ENCODE measurements around the gene STRA6. TPM values are rescaled to one million over a fixed set of nuclear protein-coding genes. Genes with fewer than 3 reads are reported as not detected.

The STRA6 gene
- total RNA-seq, 4 donors from 2014 or later = 0.39 to 1.9 TPM; not detected in 2

DNA sequence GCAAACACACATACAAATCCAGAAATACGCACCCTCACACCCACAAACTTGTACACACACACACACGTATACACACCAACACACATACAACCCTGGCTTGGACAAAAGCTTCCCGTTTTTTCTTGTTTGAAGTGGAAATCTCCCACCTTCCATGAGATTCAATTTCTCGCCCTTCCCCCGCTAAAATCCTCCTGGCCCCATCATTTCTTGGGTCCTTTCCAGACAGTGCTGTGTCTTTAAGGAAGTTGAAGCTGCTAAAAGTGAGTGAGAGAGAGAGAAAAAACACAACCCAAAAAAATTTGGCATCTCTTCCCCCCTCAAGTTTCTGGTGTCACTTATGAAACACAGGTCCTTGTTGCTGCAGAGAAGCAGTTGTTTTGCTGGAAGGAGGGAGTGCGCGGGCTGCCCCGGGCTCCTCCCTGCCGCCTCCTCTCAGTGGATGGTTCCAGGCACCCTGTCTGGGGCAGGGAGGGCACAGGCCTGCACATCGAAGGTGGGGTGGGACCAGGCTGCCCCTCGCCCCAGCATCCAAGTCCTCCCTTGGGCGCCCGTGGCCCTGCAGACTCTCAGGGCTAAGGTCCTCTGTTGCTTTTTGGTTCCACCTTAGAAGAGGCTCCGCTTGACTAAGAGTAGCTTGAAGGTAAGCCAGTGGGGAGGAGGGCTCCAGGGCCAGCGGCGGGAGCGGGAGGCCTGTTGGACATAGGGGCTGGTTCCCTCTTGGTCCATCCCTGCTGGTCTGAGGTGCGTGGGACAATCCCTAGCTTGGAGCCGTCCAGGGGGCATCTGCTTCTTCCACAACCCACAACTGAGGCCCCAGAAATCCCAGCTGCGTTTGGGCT lies 29.0 kb downstream of the STRA6 start, which contains the start of gene ISLR:
Gene ISLR (plus strand): TSS at position 331 of the 839 bp plus-strand sequence. CDS start 1,149 bp downstream, outside the sequence.
- Histone ChIP-seq H3K9me3 (no peaks in the 10 kb centered on the region), H3K27me3 (no peaks in the 10 kb centered on the region), H3K4me1 (peaks cover 0 to 97% (median 32%) of the 10 kb centered on the region in 4 donors), H3K4me3 (peak within 1 kb of the TSS; percentile 23 to 51 (median 30)), H3K36me3 (peaks cover 0 to 4% (median 0%) of the 10 kb centered on the region in 3 donors), H3K27ac (peak within 1 kb of the TSS; percentile 62 to 94 (median 84))
- peak in 1 of 2 donors; percentile 18 for TF ChIP-seq POLR2A (IDR thresholded peaks at IDR 0.05)
- TF ChIP-seq, protein P1, sequence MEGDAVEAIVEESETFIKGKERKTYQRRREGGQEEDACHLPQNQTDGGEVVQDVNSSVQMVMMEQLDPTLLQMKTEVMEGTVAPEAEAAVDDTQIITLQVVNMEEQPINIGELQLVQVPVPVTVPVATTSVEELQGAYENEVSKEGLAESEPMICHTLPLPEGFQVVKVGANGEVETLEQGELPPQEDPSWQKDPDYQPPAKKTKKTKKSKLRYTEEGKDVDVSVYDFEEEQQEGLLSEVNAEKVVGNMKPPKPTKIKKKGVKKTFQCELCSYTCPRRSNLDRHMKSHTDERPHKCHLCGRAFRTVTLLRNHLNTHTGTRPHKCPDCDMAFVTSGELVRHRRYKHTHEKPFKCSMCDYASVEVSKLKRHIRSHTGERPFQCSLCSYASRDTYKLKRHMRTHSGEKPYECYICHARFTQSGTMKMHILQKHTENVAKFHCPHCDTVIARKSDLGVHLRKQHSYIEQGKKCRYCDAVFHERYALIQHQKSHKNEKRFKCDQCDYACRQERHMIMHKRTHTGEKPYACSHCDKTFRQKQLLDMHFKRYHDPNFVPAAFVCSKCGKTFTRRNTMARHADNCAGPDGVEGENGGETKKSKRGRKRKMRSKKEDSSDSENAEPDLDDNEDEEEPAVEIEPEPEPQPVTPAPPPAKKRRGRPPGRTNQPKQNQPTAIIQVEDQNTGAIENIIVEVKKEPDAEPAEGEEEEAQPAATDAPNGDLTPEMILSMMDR (IDR thresholded peaks at IDR 0.05) = no peak
- peak in 1 of 2 donors; percentile 57 for TF ChIP-seq EP300 (IDR thresholded peaks at IDR 0.05)
- peak in 1 of 2 donors; percentile 75 for DNase-seq (ENCODE audit: low spot score in 2 of 2)
- 18 to 26% methylated on average over 12 to 19 of the region's 20 CpGs for WGBS, 2 donors

DNA sequence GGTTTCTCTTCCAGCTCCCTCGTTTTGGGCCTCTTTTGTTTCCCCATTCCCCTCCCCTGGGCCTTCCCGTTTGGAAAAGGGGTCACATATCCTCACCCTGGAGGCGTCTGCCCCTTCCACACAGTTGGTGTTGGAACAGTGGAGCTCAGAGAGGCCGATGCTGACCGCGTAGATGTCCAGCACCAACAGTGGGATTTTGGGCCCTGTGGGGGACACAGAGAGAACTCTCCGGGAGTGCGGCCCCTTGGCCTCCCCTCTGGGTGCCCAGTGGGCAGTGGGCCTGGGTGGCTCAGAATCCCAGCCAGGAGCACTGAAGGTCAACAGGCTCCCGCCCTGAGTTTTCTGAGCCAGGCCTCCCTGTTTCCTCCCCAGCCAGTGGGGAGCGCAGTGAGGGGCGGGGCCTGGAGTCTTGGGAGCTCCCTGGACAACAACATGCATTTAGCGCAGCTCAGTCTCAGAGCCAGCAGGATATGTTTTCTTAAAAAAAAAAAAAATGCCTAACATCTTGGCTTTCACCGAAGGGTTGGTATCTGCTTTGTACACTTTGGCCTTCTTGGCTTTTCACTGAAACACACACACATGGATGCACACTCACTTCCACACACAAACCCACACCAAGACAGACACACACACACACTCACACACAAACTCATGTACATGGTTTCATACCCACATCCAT lies 29.7 kb downstream of the STRA6 start:
- TF ChIP-seq, protein P1 (IDR thresholded peaks at IDR 0.05) = peak in 1 of 5 experiments; percentile 7
- TF ChIP-seq EP300 (IDR thresholded peaks at IDR 0.05) (no peak), POLR2A (IDR thresholded peaks at IDR 0.05) (no peak)
- peaks cover 0 to 97% (median 32%) of the 10 kb centered on the region in 4 donors for H3K4me1 ChIP-seq
- H3K36me3 ChIP-seq = peaks cover 0 to 4% (median 0%) of the 10 kb centered on the region in 3 donors
- H3K27ac ChIP-seq = peak overlapping the region; percentile 43 to 94 (median 84)
- DNase-seq (ENCODE audit: low spot score in 2 of 2) = peak; percentile 70 to 71
- H3K9me3 ChIP-seq = no peaks in the 10 kb centered on the region
- peak overlapping the region in 2 of 4 donors; percentile 14 to 23 for H3K4me3 ChIP-seq
- no peaks in the 10 kb centered on the region for H3K27me3 ChIP-seq
- 16 to 27% methylated on average over 10 to 13 of the region's 13 CpGs for WGBS, 2 donors

DNA sequence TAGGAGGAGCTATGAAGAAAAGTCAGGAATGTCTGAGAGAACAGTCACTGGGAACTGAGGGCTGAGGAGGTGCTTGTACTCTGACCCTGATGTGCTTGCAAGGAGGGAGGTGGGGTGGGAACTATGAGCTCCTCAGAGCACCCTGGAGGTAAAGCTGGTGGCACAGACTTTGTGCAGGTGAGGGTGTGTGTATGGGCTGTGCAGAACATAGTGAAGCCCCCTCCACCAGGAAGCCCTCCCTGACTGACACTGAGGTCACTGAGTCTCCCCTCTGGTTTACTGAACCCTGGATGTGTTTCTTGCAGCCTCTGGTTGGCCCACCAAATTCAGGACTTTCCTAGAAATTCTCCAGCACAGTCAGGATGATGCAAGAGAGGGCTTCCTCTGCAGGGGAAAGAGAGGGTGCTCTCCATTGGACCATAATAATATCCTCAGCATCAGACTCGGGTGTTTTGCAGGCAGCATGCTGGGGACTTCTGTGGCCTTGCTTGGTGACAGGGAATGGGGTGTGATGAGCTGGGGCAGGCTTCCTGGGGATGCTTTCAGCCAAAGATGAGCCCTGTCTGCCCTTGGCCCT lies 30.5 kb downstream of the STRA6 start:
- TF ChIP-seq EP300 (IDR thresholded peaks at IDR 0.05) (no peak), POLR2A (IDR thresholded peaks at IDR 0.05) (no peak)
- TF ChIP-seq, protein P1 (IDR thresholded peaks at IDR 0.05) = no peak
- peaks cover 0 to 95% (median 31%) of the 10 kb centered on the region in 4 donors for H3K4me1 ChIP-seq
- no peaks in the 10 kb centered on the region for H3K9me3 ChIP-seq
- DNase-seq (ENCODE audit: low spot score in 2 of 2) = no peak
- H3K27me3 ChIP-seq = no peaks in the 10 kb centered on the region
- 88 to 100% methylated on average over 1 of the region's 1 CpG for WGBS, 2 donors
- no peak overlapping the region for H3K4me3 ChIP-seq
- H3K36me3 ChIP-seq = peaks cover 0 to 4% (median 0%) of the 10 kb centered on the region in 3 donors
- H3K27ac ChIP-seq = peak overlapping the region; percentile 43 to 94 (median 84)

DNA sequence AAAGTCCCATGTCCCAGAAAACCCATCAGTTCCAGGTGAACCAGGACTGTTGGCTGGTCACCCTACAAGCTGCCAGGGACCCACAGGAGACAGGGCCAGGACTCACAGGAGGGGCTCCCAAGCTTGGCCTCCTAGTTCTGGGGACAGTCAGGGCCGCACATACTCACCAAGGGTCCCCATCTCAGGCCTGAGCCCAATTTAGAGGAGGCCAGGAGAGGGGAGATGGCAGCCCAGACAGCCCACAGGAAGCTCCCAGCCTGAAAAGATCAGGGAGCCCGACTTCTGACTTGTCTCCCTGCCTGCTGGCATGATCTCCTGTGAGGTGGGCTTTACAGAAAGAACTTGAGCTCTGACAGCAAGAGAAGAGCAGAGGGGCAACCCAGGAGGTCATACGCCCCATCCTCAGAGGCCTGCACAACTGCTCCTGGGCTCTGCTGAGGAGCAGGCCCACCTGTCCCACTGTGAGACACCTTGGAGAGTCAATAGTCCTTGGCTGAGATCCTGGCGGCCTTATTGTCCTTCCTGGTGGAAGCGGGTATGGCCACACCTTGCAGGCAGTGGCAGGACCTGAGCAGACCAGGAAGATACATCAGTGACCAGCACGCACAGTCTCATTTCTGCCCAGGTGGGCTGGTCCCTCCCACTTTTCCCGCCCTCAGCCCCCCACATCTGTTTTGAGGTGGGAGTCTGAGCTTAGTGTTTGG lies 31.6 kb downstream of the STRA6 start:
- H3K36me3 ChIP-seq = peaks cover 0 to 4% (median 0%) of the 10 kb centered on the region in 3 donors
- H3K27me3 ChIP-seq = no peaks in the 10 kb centered on the region
- peak in 1 of 2 donors; percentile 2 for DNase-seq (ENCODE audit: low spot score in 2 of 2)
- TF ChIP-seq EP300 (IDR thresholded peaks at IDR 0.05) (no peak), POLR2A (IDR thresholded peaks at IDR 0.05) (no peak)
- TF ChIP-seq, protein P1 (IDR thresholded peaks at IDR 0.05) = no peak
- H3K27ac ChIP-seq = peak overlapping the region in 3 of 4 donors; percentile 16 to 54 (median 44)
- H3K9me3 ChIP-seq = no peaks in the 10 kb centered on the region
- H3K4me1 ChIP-seq = peaks cover 0 to 84% (median 26%) of the 10 kb centered on the region in 4 donors
- no peak overlapping the region for H3K4me3 ChIP-seq
- WGBS, 2 donors = 82 to 95% methylated on average over 6 of the region's 7 CpGs
